ENCODE measurements around the gene HBD.

DNA sequence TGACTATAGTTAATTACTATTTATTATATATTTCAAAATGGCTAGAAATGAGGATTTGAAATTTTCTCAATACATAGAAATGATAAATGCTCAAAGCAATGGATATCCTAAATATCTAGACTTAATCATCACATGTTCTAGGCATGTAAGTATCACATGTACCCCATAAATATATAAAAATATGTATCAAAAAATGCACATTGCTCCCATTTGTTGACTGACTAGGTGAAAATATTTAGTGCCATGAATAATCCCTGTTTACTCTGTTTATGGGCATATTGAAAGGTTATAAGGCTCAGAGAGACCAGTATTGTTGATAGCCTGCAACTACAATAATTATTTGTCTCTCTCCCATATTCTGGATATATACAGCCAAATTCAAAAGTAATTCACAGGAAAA, 32.3 kb upstream of the HBD start:
- TF ChIP-seq CTCF (IDR thresholded peaks at IDR 0.05) (no peak), POLR2A (IDR thresholded peaks at IDR 0.05) (no peak)

Data from vagina (tissue), 2 donors.